ENCODE measurements around the gene HPN.

The HPN gene

DNA sequence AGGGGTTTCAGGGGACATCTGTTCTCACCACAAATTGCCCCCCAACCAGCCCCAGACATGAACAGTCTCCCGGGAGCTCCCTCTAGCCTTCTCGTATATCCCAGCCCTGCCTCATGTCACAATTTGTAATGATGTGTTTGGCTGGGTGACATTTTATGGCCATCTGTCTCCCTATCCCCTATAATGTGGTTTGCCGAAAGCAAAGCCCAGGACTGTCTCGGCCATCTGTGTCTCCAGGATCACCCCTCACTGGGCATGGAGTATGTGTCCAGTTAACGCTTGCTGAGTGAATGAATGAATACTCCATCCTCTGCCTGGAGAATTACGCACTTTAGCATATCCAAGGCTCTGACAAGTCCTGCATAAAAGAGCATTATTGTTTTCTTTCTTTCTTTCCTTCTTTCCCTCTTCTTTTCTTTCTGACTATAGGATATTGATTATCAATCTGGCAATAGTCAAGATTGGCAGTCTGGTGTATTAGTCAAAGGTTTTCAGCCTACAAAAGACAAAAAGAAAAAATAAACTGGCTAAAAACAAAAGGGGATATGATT, 15.1 kb downstream of the HPN start:
- no peak for TF ChIP-seq JUND (IDR thresholded peaks at IDR 0.05; ENCODE audit: low read depth)
- DNase-seq (ENCODE audit: low read depth in 1 of 2, low spot score in 1 of 2), result no peak
- in situ Hi-C loops (cut with HindIII; ENCODE audit: low pct_unique_long_range_greater_than_20kb, low sequenced_read_pairs), result no loop called here

DNA sequence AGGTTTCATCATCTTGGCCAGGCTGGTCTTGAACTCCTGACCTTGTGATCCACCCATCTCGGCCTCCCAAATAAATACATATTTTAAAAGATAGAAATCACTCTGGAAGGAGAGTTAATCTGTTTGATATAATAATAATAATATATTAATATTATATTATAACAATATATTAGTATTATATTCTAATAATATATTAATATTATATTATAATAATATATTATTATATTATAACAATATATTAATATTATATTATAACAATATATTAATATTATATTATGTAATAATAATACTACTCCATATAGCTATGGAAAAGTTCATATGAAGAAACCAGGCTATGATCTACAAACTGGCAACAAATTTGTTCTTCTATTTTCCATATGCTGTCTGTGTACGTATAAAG, 16.8 kb downstream of the HPN start:
- in situ Hi-C loops (cut with HindIII; ENCODE audit: low pct_unique_long_range_greater_than_20kb, low sequenced_read_pairs), result no loop called here
- DNase-seq (ENCODE audit: low read depth in 1 of 2, low spot score in 1 of 2), result no peak
- no peak for TF ChIP-seq JUND (IDR thresholded peaks at IDR 0.05; ENCODE audit: low read depth)

DNA sequence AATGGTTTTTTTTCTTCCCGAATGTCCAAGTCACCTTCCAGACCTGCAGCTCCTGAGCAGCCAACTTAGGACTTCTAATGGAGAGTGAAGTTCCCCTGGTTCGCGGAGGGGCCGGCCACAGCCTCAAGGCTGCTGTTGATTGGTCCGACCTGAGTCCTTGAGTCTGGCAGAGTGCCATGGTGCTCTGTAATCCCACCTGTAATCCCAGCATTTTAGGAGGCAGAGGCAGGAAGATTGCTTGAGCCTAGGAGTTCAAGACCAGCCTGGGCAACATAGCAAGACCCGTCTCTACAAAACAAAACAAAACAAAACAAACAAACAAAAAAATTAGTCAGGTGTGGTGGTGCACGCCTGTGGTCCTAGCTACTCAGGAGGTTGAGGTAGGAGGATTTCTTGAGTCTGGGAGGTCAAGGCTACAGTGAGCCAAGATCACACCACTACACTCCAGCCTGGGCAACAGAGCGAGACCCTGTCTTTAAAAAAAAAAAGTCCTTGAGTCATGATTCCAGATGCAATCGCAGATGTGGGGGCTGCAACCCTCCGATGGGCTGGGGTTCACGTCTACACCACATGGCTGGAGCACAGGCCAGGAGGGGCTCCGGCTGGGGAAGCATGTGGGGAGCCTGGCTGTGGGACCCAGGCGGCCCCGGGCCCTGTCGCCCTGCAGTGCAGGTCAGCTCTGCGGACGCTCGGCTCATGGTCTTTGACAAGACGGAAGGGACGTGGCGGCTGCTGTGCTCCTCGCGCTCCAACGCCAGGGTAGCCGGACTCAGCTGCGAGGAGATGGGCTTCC, 17.7 kb downstream of the HPN start:
- in situ Hi-C loops (cut with HindIII; ENCODE audit: low pct_unique_long_range_greater_than_20kb, low sequenced_read_pairs), result no loop called here
- TF ChIP-seq JUND (IDR thresholded peaks at IDR 0.05; ENCODE audit: low read depth), result no peak
- DNase-seq (ENCODE audit: low read depth in 1 of 2, low spot score in 1 of 2), result no peak

DNA sequence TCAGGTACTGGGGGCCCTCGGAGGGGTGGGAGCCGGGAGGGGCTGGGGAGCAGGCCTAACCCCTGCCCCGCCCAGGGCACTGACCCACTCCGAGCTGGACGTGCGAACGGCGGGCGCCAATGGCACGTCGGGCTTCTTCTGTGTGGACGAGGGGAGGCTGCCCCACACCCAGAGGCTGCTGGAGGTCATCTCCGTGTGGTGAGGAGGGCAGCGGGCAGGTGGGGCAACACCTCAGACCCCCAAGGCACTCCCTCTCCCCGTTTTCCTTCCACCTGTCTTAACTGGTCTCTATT, 18.2 kb downstream of the HPN start:
- no peak for DNase-seq (ENCODE audit: low read depth in 1 of 2, low spot score in 1 of 2)
- no peak for TF ChIP-seq JUND (IDR thresholded peaks at IDR 0.05; ENCODE audit: low read depth)
- in situ Hi-C loops (cut with HindIII; ENCODE audit: low pct_unique_long_range_greater_than_20kb, low sequenced_read_pairs), result no loop called here

DNA sequence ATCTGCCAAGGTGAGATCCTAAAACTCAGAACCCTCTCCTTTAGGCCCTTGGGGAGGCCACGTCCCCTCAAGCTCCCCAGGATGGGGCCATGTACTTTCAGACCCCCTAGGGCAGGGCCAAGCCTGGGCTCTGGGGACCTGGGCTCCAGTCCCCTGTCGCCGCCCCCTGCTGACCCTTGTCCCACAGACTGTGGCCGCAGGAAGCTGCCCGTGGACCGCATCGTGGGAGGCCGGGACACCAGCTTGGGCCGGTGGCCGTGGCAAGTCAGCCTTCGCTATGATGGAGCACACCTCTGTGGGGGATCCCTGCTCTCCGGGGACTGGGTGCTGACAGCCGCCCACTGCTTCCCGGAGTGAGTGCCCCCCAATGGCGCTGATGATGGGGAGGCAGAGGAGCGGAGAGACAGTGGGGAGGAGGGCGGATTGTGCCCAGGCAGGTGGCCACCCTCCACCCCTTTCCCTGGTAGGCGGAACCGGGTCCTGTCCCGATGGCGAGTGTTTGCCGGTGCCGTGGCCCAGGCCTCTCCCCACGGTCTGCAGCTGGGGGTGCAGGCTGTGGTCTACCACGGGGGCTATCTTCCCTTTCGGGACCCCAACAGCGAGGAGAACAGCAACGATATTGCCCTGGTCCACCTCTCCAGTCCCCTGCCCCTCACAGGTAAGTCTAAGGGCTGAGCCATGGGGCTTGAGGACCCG, 18.8 kb downstream of the HPN start:
- in situ Hi-C loops (cut with HindIII; ENCODE audit: low pct_unique_long_range_greater_than_20kb, low sequenced_read_pairs), result no loop called here
- no peak for TF ChIP-seq JUND (IDR thresholded peaks at IDR 0.05; ENCODE audit: low read depth)
- DNase-seq (ENCODE audit: low read depth in 1 of 2, low spot score in 1 of 2), result no peak

DNA sequence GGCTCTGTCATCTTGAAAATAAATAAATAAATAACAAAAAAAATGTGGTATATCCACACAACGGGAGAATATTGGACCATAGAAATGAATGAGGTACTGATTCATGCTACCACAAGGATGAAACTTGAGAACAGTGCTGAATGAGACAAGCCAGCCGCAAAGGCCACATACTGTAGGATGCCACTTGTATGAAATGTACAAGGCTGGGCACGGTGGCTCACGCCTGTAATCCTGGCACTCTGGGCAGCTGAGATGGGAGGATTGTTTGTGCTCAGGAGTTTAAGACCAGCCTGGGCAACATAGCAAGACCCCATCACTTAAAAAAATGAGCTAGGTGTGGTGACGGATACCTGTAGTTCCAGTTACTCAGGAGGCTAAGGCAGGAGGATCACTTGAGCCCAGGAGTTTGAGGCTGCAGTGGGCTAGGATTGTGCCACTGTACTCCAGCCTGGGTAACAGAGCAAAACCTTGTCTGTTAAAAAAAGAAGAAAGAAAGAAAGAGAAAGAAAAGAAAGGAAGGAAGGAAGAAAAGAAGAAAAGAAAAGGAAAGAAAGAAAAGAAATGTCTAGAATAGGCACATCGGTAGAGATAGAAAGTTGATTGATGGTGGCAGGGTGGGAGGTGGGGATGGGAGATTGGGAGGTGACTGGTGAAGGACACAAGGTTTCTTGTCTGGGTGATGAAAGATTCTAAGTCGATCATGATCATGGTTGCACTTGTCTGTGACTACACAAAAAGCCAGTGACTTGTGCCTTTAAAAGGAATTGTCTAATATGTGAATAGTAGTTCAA, 20.3 kb downstream of the HPN start:
- no peak for DNase-seq (ENCODE audit: low read depth in 1 of 2, low spot score in 1 of 2)
- in situ Hi-C loops (cut with HindIII; ENCODE audit: low pct_unique_long_range_greater_than_20kb, low sequenced_read_pairs), result no loop called here
- TF ChIP-seq JUND (IDR thresholded peaks at IDR 0.05; ENCODE audit: low read depth), result no peak

DNA sequence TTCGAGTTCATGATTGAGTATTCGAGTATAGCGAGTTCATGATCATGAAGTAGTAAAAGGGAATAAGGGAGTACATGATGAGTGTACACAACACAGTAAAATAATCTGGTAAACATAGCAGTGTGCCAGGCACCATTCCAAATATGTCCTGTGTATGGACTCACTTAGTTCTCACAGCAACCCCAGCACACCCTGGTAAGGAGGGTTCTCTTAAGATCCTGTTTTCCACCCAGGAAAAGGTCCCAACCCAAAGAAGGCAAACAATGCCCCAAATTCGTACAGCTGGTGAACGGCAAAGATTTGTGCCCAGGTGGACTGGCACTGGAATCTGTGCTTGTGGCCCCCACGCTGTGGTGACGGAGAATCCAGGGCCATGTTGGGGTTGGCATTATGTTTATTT, 21.4 kb downstream of the HPN start:
- no peak for DNase-seq (ENCODE audit: low read depth in 1 of 2, low spot score in 1 of 2)
- TF ChIP-seq JUND (IDR thresholded peaks at IDR 0.05; ENCODE audit: low read depth), result no peak
- in situ Hi-C loops (cut with HindIII; ENCODE audit: low pct_unique_long_range_greater_than_20kb, low sequenced_read_pairs), result no loop called here

DNA sequence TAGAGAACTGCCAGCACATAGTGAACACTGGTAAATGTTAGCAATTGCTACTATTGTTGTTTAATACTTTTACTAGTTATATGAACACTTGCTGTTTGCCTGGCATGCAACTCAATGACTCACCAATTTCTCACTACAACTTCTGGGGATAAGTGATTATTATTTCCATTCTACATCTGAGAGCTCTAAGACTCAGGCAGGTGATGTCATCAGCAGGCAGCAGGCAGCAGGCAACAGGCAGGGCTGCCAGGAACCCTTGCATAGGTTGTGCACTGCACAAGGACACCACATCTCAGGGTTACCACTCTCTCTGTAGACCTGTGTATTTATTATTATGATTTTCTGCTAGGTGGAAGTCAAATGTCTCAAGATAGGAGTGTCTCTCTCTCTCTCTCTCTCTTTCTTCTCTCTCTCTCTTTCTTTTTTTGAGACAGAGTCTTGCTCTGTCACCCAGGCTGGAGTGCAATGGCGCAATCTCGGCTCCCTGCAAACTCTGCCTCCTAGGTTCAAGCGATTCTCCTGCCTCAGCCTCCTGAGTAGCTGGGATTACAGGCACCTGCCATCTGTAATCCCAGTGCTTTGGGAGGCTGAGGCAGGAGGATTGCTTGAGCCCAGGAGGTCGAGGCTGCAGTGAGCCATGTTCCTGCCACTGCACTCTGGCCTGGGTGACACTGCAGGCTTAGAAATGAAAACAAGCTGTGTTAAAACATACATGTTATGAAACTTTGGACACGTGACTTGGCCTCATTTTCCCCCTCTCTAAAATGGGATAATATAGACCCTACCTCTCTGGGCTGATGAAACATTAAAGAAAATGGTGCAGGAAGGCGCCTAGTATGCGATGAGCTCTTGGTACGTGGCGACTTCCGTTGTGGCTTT, 22.7 kb downstream of the HPN start:
- TF ChIP-seq JUND (IDR thresholded peaks at IDR 0.05; ENCODE audit: low read depth), result no peak
- in situ Hi-C loops (cut with HindIII; ENCODE audit: low pct_unique_long_range_greater_than_20kb, low sequenced_read_pairs), result no loop called here
- no peak for DNase-seq (ENCODE audit: low read depth in 1 of 2, low spot score in 1 of 2)

DNA sequence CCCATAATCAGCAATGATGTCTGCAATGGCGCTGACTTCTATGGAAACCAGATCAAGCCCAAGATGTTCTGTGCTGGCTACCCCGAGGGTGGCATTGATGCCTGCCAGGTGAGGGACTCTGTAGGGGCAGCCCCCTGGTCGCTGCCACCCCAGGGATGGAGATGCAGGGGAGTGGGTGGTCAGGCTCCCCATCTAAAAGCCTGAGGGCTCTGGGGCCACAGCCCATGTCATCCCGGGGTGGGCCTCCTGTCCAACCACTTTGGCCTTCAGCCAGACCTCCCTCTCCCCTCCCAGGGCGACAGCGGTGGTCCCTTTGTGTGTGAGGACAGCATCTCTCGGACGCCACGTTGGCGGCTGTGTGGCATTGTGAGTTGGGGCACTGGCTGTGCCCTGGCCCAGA, 24.1 kb downstream of the HPN start:
- DNase-seq (ENCODE audit: low read depth in 1 of 2, low spot score in 1 of 2), result no peak
- TF ChIP-seq JUND (IDR thresholded peaks at IDR 0.05; ENCODE audit: low read depth), result no peak
- in situ Hi-C loops (cut with HindIII; ENCODE audit: low pct_unique_long_range_greater_than_20kb, low sequenced_read_pairs), result no loop called here

DNA sequence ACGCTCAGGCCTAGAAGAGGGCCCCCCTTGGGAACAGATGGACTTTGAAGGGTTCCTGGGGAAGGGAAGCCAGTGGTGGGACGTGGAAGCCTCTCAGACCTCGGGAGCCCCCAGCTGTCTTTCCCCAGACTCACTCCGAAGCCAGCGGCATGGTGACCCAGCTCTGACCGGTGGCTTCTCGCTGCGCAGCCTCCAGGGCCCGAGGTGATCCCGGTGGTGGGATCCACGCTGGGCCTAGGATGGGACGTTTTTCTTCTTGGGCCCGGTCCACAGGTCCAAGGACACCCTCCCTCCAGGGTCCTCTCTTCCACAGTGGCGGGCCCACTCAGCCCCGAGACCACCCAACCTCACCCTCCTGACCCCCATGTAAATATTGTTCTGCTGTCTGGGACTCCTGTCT, 24.6 kb downstream of the HPN start:
- DNase-seq (ENCODE audit: low read depth in 1 of 2, low spot score in 1 of 2), result no peak
- TF ChIP-seq JUND (IDR thresholded peaks at IDR 0.05; ENCODE audit: low read depth), result no peak
- in situ Hi-C loops (cut with HindIII; ENCODE audit: low pct_unique_long_range_greater_than_20kb, low sequenced_read_pairs), result no loop called here

DNA sequence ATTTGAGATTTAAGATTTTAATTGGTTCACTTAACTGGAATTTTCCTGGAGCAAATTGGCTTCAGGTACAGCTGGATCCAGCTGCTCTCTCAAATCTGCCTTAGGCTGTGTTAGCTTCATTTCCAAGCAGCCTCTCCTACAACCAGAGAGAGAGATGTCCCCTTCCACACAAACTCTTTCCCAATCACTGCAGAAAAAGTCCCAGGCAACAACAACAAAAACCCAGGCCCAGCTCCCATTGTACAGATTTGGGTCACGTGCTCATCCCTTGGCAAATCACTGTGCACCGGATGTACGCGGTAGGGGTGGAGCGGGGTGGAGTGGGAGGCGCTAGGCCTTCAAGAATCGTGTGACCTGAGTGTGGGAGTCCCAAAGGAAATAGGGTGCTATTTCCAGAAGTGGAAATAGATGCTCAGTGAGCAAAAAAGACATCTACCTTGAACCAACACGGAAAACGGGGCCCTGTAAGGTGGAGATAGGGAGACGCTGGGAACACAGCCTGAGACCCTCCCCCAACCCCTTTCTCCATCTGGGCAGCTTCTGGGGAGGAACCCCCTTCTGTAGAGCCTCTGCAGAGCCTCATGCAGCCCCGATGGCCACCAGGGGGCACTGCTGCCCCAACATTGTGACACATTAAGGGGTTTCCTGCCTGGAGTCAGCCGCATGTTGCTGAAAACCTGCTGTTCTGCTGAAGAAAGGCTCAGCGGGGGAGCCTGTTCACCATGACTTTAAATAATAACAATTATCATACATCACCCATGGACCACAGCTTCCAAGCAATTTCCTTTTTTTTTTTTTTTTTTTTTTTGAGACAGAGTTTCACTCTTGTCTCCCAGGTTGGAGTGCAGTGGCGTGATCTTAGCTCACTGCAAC, 25.4 kb downstream of the HPN start:
- DNase-seq (ENCODE audit: low read depth in 1 of 2, low spot score in 1 of 2), result peak; percentile 39 to 83
- in situ Hi-C loops (cut with HindIII; ENCODE audit: low pct_unique_long_range_greater_than_20kb, low sequenced_read_pairs), result no loop called here
- TF ChIP-seq JUND (IDR thresholded peaks at IDR 0.05; ENCODE audit: low read depth), result no peak
